ENCODE data around the gene EXOC6B. TPM values are rescaled to one million over a fixed set of nuclear protein-coding genes. Genes with fewer than 3 reads are reported as not detected.

EXOC6B gene
- total RNA-seq, 4 donors from 2014 or later: 54.9 to 93.7 (median 64.6) TPM

DNA sequence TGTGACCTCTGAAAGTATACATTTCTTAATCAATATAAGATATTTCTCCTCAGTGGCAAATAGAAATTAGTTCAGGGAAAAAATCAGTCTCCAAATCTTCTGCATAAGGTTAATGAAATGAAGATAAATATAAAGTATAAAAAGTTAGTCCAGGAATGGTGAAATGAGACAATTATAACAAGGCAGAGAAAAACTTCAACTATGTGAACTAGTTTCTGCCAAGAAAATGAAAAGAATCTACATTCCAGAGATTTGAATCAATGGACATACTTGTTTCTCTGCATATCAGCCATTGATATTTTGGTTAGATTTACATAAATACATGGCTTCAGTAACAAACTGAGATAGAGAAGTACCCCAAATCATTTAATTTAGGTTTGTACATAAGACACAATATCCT is 249.0 kb downstream of the EXOC6B start:
- TF ChIP-seq POLR2A (IDR thresholded peaks at IDR 0.05): no peak
- TF ChIP-seq, protein P1, sequence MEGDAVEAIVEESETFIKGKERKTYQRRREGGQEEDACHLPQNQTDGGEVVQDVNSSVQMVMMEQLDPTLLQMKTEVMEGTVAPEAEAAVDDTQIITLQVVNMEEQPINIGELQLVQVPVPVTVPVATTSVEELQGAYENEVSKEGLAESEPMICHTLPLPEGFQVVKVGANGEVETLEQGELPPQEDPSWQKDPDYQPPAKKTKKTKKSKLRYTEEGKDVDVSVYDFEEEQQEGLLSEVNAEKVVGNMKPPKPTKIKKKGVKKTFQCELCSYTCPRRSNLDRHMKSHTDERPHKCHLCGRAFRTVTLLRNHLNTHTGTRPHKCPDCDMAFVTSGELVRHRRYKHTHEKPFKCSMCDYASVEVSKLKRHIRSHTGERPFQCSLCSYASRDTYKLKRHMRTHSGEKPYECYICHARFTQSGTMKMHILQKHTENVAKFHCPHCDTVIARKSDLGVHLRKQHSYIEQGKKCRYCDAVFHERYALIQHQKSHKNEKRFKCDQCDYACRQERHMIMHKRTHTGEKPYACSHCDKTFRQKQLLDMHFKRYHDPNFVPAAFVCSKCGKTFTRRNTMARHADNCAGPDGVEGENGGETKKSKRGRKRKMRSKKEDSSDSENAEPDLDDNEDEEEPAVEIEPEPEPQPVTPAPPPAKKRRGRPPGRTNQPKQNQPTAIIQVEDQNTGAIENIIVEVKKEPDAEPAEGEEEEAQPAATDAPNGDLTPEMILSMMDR (IDR thresholded peaks at IDR 0.05): no peak
- no peak for DNase-seq
- no peaks in the 10 kb centered on the region for H3K9me3 ChIP-seq
- H3K36me3 ChIP-seq: no peaks in the 10 kb centered on the region
- no peak overlapping the region for H3K27ac ChIP-seq
- H3K4me1 ChIP-seq: no peaks in the 10 kb centered on the region
- no peak overlapping the region for H3K4me3 ChIP-seq
- no peaks in the 10 kb centered on the region for H3K27me3 ChIP-seq

DNA sequence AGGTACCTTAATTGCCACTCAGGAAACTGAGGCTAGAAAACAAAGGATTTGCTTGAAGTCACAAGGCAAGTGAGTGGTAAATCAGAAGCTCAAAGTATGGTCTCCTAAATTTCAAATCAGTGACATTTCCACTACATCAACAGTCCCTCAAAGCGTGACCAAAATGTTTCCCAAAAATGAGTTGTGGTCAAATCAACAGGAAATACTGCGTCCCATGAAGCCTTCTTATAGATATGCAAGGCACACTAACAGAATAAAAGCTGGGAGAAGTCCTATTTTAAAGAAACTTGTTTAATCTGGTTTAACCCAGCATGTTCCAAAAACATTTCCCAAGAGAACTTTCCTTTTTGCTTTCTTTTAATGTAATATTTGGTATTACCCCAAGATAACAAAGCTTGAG is 249.4 kb downstream of the EXOC6B start:
- H3K9me3 ChIP-seq: no peaks in the 10 kb centered on the region
- H3K27ac ChIP-seq: no peak overlapping the region
- no peaks in the 10 kb centered on the region for H3K4me1 ChIP-seq
- H3K27me3 ChIP-seq: no peaks in the 10 kb centered on the region
- TF ChIP-seq, protein P1 (IDR thresholded peaks at IDR 0.05): no peak
- TF ChIP-seq POLR2A (IDR thresholded peaks at IDR 0.05): no peak
- DNase-seq: no peak
- no peaks in the 10 kb centered on the region for H3K36me3 ChIP-seq
- no peak overlapping the region for H3K4me3 ChIP-seq

DNA sequence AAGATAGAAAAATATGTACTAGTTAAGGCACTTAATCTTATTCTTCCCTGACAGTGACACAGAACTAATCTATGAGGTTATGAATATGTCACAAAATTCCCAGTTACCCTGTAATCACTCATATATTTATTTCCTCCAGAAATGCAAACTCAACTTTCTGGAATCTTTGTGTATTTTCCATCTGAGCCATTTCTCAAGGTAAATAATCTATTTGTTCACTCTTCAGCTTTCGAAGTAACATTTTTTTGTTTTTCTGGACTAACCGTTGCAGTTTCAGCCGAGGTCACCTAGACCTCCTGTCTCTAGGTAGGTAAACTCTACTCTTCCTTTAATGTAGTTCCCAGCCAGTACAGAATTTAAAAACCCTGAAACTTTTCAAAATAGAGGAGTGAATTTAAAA is 250.9 kb downstream of the EXOC6B start:
- H3K9me3 ChIP-seq: no peaks in the 10 kb centered on the region
- DNase-seq: no peak
- no peaks in the 10 kb centered on the region for H3K36me3 ChIP-seq

DNA sequence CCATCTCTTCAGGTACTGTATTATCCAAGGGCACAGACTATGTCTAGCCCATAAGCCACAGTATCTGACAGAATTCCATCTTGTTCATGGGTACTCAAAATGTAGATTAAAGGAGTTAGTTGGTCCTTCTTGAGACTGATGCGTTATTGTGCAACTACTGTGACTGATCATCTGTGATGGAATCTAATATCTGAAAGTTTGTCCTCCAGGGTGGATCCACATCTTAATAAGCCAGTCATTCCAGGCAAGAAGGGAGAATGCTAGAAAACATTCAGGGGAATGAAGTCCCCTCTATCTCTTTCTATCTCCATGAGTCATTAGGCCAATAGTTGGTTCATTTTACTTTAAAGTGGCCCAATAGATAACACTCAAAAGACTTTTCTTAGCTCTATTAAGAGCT is 252.6 kb downstream of the EXOC6B start:
- H3K27me3 ChIP-seq: no peaks in the 10 kb centered on the region
- TF ChIP-seq POLR2A (IDR thresholded peaks at IDR 0.05): no peak
- TF ChIP-seq, protein P1 (IDR thresholded peaks at IDR 0.05): no peak
- H3K4me1 ChIP-seq: no peaks in the 10 kb centered on the region
- H3K27ac ChIP-seq: no peak overlapping the region
- H3K4me3 ChIP-seq: no peak overlapping the region
- no peaks in the 10 kb centered on the region for H3K36me3 ChIP-seq
- DNase-seq: no peak
- H3K9me3 ChIP-seq: no peaks in the 10 kb centered on the region

More for the DNA sequence above, 250.9 kb downstream of the EXOC6B start:
- Histone ChIP-seq H3K4me3 (no peak overlapping the region), H3K4me1 (no peaks in the 10 kb centered on the region), H3K27ac (no peak overlapping the region), H3K27me3 (no peaks in the 10 kb centered on the region)
- TF ChIP-seq POLR2A (IDR thresholded peaks at IDR 0.05): no peak
- TF ChIP-seq, protein P1 (IDR thresholded peaks at IDR 0.05): no peak

DNA sequence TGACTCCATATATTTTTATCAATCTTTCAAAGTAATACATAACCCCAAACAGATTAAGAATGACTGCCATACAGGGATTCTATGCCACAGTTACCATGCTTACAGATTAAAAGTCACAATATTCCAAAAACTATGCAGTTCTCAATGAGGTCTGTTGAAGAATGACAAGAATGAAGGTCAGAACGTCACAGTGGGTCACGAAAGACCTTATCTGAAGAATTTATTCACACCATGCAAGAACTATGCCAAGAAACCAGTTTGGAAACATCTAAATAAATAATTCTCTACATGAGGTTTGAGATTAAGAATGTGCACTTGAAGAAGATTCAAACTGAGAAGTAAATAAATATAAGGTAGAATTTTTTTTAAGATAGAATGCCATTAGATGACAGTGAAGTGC is 253.3 kb downstream of the EXOC6B start:
- Histone ChIP-seq H3K4me3 (no peak overlapping the region), H3K36me3 (no peaks in the 10 kb centered on the region), H3K27me3 (no peaks in the 10 kb centered on the region), H3K27ac (no peak overlapping the region), H3K4me1 (no peaks in the 10 kb centered on the region), H3K9me3 (no peaks in the 10 kb centered on the region)
- no peak for DNase-seq
- TF ChIP-seq, protein P1 (IDR thresholded peaks at IDR 0.05): no peak
- TF ChIP-seq POLR2A (IDR thresholded peaks at IDR 0.05): no peak

DNA sequence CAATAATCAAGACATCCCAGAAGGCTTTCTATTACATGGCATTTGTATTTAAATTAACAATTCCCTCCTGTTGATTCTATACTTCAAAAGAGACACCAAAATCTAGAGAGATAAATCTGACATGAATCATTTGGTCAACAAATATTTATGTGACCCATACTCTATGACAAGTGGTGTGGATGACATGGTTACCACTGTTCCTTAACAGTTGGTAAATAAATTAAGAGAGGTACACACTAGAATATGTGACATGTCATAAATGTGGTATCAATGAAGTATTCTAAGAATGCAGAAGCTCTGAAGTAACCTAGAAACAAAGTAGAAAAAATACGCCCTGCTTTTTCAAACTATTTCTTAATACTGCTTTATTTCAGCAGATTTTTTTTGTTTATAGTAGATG is 255.4 kb downstream of the EXOC6B start:
- Histone ChIP-seq H3K27me3 (no peaks in the 10 kb centered on the region), H3K4me1 (no peaks in the 10 kb centered on the region)

More for the DNA sequence above, 255.4 kb downstream of the EXOC6B start:
- no peak overlapping the region for H3K4me3 ChIP-seq
- no peak overlapping the region for H3K27ac ChIP-seq
- no peaks in the 10 kb centered on the region for H3K9me3 ChIP-seq
- no peak for TF ChIP-seq POLR2A (IDR thresholded peaks at IDR 0.05)
- TF ChIP-seq, protein P1 (IDR thresholded peaks at IDR 0.05): no peak
- no peak for DNase-seq
- no peaks in the 10 kb centered on the region for H3K36me3 ChIP-seq
